HG03095 (cell line): ENCODE data around the gene ADCY1.

Experiments
- ATAC-seq: cut with Tn5 transposase; IDR thresholded peaks from one replicate; pipeline ENCODE4 v1.9.1; 2021; ENCODE audit warnings: moderate library complexity; ENCODE audit not compliant: unreplicated experiment

Gene ADCY1

GRCh38 chr7:45649560-45650346 lies 75.6 kb downstream of the ADCY1 start:
- ATAC-seq: no peak

DNA sequence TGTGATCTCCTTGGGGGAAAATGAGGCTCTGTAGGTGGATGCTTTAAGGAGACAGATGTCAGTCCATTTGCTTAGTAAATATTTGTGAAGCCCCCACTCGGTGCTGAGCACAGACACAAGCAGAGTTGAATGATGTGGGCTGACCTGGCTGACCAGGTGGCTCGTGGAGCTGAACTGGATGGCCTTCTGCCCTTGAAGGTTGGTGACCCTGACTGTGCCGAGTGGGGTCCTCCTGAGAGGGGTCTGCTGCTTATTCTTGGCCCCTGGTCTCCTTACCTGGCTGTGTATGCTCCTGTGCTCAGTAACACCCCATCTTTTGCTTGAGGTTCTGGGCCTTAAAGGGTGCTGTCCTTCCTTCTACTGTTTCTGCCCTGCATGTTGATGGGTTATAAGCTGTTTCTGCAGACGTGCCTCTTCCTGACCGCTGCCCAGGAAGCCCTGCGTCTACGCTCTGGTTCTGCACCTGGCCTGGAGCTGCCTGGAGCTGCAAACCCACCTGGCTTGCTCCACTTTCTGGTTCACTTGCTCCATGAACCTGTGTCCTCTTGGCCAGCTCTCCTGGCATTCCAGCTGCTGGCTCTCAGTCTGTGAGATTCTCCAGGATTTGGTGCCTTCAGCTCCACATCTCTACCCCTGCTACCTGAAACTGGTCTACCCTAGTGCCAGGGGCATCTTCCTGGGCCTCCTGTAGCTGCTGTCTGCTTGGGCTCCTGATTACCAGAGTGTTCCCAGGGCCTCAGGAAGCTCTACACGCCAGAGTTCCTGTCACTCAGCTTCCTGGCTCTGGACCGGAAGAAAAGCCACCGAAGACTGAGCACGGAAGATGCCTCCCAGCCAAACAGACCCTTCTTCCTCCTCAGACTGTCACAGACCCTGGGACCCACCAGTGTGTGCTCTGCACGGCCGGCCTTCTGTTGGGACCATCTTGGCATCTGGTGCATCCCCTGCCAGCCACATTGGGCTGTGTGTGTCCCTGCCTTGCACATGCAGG lies 76.5 kb downstream of the ADCY1 start:
- ATAC-seq: no peak

- no peak for ATAC-seq
Measured at GRCh38 chr7:45651540-45651939, 77.4 kb downstream of the ADCY1 start.

GRCh38 chr7:45652630-45653029 lies 78.5 kb downstream of the ADCY1 start:
- no peak for ATAC-seq

- ATAC-seq: no peak
Measured at GRCh38 chr7:45653209-45653907, 79.2 kb downstream of the ADCY1 start.

DNA sequence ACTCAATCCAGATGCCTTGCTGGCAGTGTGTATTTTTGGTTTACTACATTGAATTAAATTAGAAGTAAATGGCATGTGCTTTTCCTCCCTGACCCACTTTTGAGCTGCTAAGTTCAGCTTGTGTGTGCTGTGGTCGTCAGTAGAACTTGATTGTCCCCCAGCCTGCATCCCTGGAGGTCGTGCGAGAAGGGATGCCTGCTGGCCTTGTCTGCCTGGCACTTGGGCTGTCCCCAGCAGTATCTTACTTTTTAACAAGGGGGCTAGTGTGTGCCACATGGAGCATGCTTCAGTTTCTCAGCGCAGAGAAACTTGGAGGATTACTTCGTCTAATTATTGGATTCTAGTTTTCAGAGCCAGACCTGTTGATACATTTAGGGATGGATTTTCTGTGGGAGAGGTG lies 80.2 kb downstream of the ADCY1 start:
- ATAC-seq: no peak

- no peak for ATAC-seq
Measured at GRCh38 chr7:45655539-45655938, 81.4 kb downstream of the ADCY1 start.

DNA sequence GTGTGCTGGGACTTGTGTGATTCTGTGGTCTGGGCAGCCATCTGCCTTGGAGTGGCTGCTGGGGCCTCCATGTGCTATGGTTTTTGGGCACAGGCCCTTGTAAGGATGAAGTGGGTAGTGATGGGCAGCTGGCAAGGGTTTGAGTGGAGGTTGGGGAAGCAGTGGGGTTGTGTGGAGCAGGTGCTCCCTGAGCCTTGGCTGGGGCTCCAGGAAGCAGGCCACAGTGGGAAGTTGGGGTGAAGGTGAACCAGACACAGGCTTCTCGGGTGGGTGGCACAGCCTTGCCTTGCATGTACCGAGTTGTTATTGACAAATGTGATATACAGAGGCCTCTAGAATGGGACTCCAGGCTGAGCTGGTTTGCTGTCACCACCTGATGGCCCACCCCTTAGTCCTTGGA lies 82.3 kb downstream of the ADCY1 start:
- ATAC-seq: no peak

DNA sequence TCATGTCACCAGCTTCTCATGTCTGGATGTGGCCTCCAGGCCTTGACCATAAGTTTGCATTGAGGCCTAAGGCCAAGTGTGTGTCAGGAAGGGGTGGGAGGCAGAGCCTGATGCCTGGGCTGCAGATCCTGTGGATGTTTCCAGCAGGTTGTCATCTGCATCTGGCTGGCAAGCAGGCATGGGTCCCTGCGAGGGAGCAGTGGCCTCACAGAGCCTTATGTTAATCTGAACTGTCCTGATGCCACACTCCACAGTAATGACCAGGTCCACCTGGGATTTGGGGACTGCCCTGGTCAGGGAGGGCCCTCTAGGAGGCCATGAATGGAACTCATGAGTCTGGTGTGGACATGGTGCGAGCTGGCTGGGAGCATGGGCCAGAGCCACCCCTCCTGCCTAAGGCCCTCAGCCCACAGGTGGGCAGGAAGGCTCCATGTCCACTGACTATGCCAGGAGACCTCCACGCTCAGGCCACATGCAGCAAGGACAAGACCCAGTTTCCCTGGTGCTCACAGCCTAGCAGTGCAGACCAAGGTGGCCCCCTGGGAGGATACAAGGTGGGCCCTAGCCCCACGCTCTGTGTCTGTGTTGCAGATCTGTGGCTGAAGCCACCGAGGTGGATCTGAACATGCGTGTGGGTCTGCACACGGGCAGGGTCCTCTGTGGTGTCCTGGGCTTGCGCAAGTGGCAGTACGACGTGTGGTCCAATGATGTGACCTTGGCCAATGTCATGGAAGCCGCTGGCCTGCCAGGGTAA lies 83.1 kb downstream of the ADCY1 start:
- no peak for ATAC-seq

DNA sequence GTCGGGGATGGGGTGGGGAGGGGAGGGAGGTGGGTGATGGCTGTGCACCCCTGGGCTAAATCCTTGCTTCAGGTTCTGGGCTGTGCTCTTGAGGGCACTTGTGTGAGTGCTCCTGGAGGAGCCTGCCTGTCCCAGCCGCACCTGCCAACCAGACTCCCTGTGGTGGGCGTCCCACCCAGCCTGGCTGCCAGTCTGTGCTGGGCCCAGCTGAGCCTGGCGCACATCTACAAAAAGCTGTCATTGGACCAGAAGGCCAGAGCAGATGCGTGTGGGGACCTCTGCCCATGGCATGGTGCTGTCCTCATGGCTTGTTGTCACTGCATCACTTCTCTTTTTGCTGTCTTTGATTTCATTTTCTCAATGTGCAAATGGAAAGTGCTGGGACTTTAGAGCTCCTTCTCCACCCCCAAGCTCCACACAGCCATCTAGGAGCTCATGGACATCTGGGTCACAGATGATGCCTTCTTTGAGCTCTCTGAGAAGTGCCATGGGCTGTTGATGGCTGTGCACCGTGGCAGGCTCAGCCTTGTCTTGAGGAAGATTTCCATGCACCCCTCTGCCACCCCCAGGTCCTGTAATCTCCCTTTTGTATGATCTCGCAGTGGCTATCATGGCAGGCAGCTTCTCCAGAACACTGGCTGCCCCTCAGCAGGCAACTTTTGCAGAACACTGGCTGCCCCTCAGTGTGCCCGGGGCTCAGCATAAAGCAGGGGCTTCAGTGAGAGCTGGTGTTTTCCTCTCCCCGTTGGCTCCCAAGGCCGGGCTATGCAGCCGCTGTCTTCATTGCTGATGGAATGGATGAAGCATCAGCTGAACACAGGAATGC lies 83.9 kb downstream of the ADCY1 start:
- no peak for ATAC-seq

DNA sequence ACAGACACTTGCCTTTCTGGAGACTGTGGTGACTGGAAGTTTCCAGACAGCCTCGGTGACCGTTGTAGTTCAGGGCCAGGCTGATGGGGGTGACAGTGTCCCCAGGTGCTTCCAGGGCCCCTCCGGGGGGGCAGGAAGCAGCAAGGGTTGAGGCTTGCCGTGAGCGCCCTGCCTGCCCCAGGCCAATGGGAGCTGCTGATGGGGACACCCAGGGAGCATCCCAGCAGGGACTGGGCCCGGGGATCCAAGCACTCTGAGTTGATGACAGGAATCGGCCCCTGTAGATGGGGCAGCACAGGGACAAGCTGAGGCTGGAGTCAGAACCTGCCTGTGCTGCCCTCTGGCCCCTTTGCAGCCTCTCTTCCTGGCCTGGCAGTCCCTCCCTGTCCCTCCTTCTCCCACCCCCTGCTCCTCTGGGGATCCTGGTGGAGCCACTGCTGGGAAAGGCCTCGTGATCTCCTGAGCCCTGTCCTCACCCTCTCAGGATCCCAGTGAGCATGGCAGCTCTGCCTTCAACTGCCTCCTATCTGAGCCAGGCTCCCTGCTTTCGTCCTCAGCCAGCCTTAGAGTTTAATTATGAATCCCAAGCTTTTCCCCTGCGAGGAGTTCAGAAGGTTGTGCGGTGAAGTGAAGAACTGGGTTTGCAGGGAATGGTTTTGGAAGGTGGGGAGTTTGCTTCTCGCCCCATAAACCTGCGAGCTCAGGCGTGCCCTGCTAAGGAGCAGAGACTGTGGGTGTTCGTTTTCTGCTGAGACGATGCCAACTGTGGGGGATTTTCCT lies 84.7 kb downstream of the ADCY1 start:
- no peak for ATAC-seq

DNA sequence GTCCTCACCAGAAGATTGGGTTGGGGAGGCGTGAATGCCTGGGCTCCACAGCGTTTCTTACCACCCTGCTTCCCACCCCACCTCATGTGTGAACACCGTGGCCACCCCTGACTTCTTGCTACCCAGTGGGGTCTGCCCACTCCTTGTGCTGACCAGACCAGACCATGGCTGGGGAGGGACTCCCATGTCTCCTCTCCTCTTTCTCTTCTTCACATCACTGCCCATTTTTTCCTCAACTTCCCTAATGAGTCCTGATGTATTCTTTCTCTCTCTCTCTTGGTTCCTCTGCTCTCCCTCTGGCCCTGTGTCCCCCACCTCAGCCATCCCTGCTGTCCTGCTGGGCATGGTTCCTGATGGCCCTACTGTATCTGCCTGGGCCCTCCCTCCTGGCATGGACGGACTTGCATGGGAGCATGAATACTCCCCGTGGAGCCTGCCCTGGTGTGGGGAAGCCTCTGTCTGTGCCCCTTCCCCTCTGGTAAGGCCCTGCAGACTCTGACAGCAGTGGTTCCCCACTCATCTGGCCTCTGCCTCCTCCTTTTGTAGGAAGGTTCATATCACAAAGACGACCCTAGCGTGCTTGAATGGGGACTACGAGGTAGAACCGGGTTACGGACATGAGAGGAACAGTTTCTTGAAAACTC lies 85.5 kb downstream of the ADCY1 start:
- no peak for ATAC-seq

GRCh38 chr7:45660201-45660900 lies 86.2 kb downstream of the ADCY1 start:
- no peak for ATAC-seq

- ATAC-seq: no peak
Measured at GRCh38 chr7:45660901-45661211, 86.7 kb downstream of the ADCY1 start.

- ATAC-seq: no peak
Measured at GRCh38 chr7:45661302-45661995, 87.3 kb downstream of the ADCY1 start.

DNA sequence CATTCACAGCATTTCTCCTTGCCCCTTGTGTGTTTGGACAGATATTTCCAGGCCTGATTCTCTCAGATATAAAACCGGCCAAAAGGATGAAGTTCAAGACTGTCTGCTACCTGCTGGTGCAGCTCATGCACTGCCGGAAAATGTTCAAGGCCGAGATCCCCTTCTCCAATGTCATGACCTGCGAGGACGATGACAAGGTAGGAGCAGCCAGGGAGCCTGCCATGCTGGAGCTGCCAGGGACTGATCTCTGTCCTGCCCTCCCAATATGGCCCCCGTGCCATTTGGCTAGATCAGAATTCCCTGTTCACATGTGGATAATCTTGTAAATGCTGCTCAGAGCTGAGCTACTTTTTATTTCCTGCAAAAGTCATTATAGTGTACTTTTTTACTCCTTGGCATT lies 87.8 kb downstream of the ADCY1 start:
- ATAC-seq: no peak

DNA sequence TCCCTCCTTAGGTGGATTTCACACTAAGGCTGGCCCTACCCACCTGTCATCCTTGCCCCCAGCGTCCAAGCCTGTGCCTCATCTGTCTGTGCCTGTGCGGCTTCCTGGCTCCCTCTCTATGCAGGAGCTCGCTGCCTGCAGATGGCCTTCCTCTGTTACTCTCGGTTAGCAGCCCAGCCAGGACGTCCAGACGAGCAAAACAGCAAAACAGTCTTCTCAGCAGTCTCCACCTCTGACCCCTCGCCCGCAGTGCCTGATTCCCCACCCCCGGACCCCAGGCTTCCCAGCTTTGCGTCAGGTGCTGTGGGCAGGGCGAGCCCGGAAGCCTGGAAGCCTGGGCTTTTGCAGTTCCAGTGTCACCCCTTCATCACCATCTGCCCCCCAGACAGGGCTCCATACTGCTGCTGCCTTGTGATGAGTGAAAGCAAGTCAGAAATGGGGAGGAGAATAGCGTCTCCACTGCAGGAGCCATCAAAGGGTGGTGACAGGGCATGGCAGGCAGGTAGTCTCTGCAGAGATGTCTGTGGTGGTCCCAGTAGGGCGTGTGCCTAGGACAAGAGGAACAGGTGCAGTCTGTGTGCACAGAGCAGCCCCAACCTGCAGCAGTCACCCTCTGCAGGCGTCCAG lies 88.5 kb downstream of the ADCY1 start:
- ATAC-seq: no peak
